NCI-H345 treated with DMSO at 0.1 percent for 48 hours (cell line): Measurements from ENCODE around the gene PAX5.

ENCODE experiments used
- DNase-seq: peaks from one replicate; lab custom pipeline; 2025; ENCODE audit not compliant: unreplicated experiment; lab: John Stamatoyannopoulos, UW

PAX5 gene

GRCh38 chr9:36961561-36962325 is 72.3 kb downstream of the PAX5 start:
- no peak for DNase-seq

- no peak for DNase-seq
Measured at GRCh38 chr9:36961051-36961450, 73.0 kb downstream of the PAX5 start.

- DNase-seq: no peak
Measured at GRCh38 chr9:36960575-36960955, 73.5 kb downstream of the PAX5 start.

GRCh38 chr9:36959681-36960574 is 74.1 kb downstream of the PAX5 start:
- no peak for DNase-seq

- DNase-seq: no peak
Measured at GRCh38 chr9:36956908-36957307, 77.2 kb downstream of the PAX5 start.

GRCh38 chr9:36950389-36950788 is 83.7 kb downstream of the PAX5 start:
- no peak for DNase-seq

GRCh38 chr9:36949466-36949865 is 84.6 kb downstream of the PAX5 start:
- DNase-seq: no peak

- no peak for DNase-seq
Measured at GRCh38 chr9:36948051-36948450, 86.0 kb downstream of the PAX5 start.

- DNase-seq: no peak
Measured at GRCh38 chr9:36946653-36947052, 87.4 kb downstream of the PAX5 start.

GRCh38 chr9:36945999-36946398 is 88.1 kb downstream of the PAX5 start:
- DNase-seq: no peak

- DNase-seq: no peak
Measured at GRCh38 chr9:36942891-36943290, 91.2 kb downstream of the PAX5 start.

GRCh38 chr9:36941441-36941840 is 92.6 kb downstream of the PAX5 start:
- DNase-seq: no peak

- no peak for DNase-seq
Measured at GRCh38 chr9:36940881-36941280, 93.2 kb downstream of the PAX5 start.

- no peak for DNase-seq
Measured at GRCh38 chr9:36940500-36940853, 93.6 kb downstream of the PAX5 start.

- no peak for DNase-seq
Measured at GRCh38 chr9:36939655-36940499, 94.2 kb downstream of the PAX5 start.

GRCh38 chr9:36939214-36939613 is 94.9 kb downstream of the PAX5 start:
- DNase-seq: no peak

- no peak for DNase-seq
Measured at GRCh38 chr9:36938617-36939016, 95.5 kb downstream of the PAX5 start.

- no peak for DNase-seq
Measured at GRCh38 chr9:36937951-36938350, 96.1 kb downstream of the PAX5 start.

- no peak for DNase-seq
Measured at GRCh38 chr9:36937346-36937745, 96.7 kb downstream of the PAX5 start.

- DNase-seq: no peak
Measured at GRCh38 chr9:36936498-36936831, 97.6 kb downstream of the PAX5 start.

GRCh38 chr9:36935768-36936497 is 98.1 kb downstream of the PAX5 start:
- no peak for DNase-seq
